GM18526 (cell line): ENCODE measurements around the gene SPECC1.

Source experiments
- POLR2A ChIP-seq: IDR thresholded peaks from 3 replicates; pipeline ENCODE4 v1.6.1; 2011; ENCODE audit not compliant: insufficient read length; ENCODE audit errors: extremely low read depth

Gene SPECC1

GRCh38 chr17:20009302-20010098 is at the start of gene SPECC1:
TSS of gene SPECC1 (plus strand) at chr17:20009359. CDS start at chr17:20096652, 87,293 bp downstream.
- no peak for TF ChIP-seq POLR2A

- TF ChIP-seq POLR2A, result no peak
These were observed 36.0 kb upstream of the SPECC1 start for GRCh38 chr17:19973156-19973555.

GRCh38 chr17:19975601-19976000 is 33.6 kb upstream of the SPECC1 start:
- no peak for TF ChIP-seq POLR2A

- peak; percentile 85 for TF ChIP-seq POLR2A
These were observed 31.6 kb upstream of the SPECC1 start, which contains the start of gene AKAP10 for GRCh38 chr17:19977293-19978208. TSS of gene AKAP10 (minus strand) at chr17:19977828. CDS start at chr17:19977679, 149 bp downstream.

- TF ChIP-seq POLR2A, result no peak
These were observed 30.9 kb upstream of the SPECC1 start for GRCh38 chr17:19978209-19978802.

GRCh38 chr17:19978805-19979211 is 30.4 kb upstream of the SPECC1 start:
- TF ChIP-seq POLR2A, result no peak

- TF ChIP-seq POLR2A, result no peak
These were observed 29.0 kb upstream of the SPECC1 start for GRCh38 chr17:19979917-19980770.

GRCh38 chr17:19986941-19987861 is 22.0 kb upstream of the SPECC1 start:
- TF ChIP-seq POLR2A, result no peak

- TF ChIP-seq POLR2A, result no peak
These were observed 21.3 kb upstream of the SPECC1 start for GRCh38 chr17:19987897-19988296.

- no peak for TF ChIP-seq POLR2A
These were observed 17.8 kb upstream of the SPECC1 start for GRCh38 chr17:19991252-19991885.

GRCh38 chr17:19992803-19993713 is 16.1 kb upstream of the SPECC1 start:
- TF ChIP-seq POLR2A, result no peak

GRCh38 chr17:19996086-19996485 is 13.1 kb upstream of the SPECC1 start:
- TF ChIP-seq POLR2A, result no peak
